Kidney (tissue), 14 donors: ENCODE data around the gene LEMD2. TPM values are rescaled to one million over a fixed set of nuclear protein-coding genes. Genes with fewer than 3 reads are reported as not detected.

Experiments used
- DNase-seq, 5 donors: peaks; one replicate each; pipeline ENCODE4 v3.0.0-alpha.2; 2013 to 2020
- FAIRE-seq: peaks from 2 replicates; lab custom pipeline; 2012; peaks lifted over from hg19 to GRCh38; lab: Jason Lieb, UNC
- H3K27ac ChIP-seq, 2 donors: one replicate each; pipeline ENCODE4 v1.7.0; 2013; ENCODE audit warnings: low read depth in 2 of 2, low read length in 2 of 2, inconsistent platforms in 1 of 2
- H3K27me3 ChIP-seq: one replicate; pipeline ENCODE4 v1.7.1; 2013; ENCODE audit warnings: low read length, inconsistent platforms; ENCODE audit not compliant: control insufficient read depth, insufficient read depth
- H3K36me3 ChIP-seq, 3 donors: one replicate each; pipeline versions ENCODE4 v1.7.0 to v1.7.1; 2013; ENCODE audit warnings: low read length in 3 of 3, control low read depth in 1 of 3, inconsistent platforms in 1 of 3; ENCODE audit not compliant: insufficient read depth in 3 of 3, control insufficient read depth in 2 of 3
- H3K4me1 ChIP-seq, 3 donors: one replicate each; pipeline versions ENCODE4 v1.7.0 to v1.7.1; 2013; ENCODE audit warnings: low read length in 3 of 3, inconsistent platforms in 1 of 3, low read depth in 1 of 3; ENCODE audit not compliant: control insufficient read depth in 2 of 3, insufficient read depth in 2 of 3
- H3K4me3 ChIP-seq, 3 donors: one replicate each; pipeline versions ENCODE4 v1.7.0 to v1.8.1; 2013; ENCODE audit warnings: low read length in 3 of 3, control low read depth in 1 of 3, inconsistent platforms in 1 of 3
- H3K9ac ChIP-seq, 3 donors: one replicate each; pipeline versions ENCODE4 v1.7.0 to v1.7.1; 2013; ENCODE audit warnings: low read length in 3 of 3, control low read depth in 1 of 3, inconsistent platforms in 1 of 3
- H3K9me3 ChIP-seq, 3 donors: one replicate each; pipeline versions ENCODE4 v1.7.0 to v1.7.1; 2013; ENCODE audit warnings: low read length in 3 of 3, control low read depth in 1 of 3, inconsistent platforms in 1 of 3; ENCODE audit not compliant: control insufficient read depth in 2 of 3, insufficient read depth in 1 of 3
- CTCF ChIP-seq: IDR thresholded peaks from 3 replicates; pipeline ENCODE4 v1.5.1; 2012; ENCODE audit warnings: mild to moderate bottlenecking, moderate library complexity, borderline replicate concordance; ENCODE audit not compliant: insufficient read depth; ENCODE audit errors: extremely low read depth
- intact Hi-C: fragments of 100-400 bp; cut with DNase I; formaldehyde crosslinking; loops from one replicate; pipeline ENCODE4 v1.11.1; 2022
- polyA plus RNA-seq: library from polyadenylated mRNA; stranded (reverse); fragments of 350-450 nt; fragmentation: Illumina TruSeq; extraction: RNeasy Lipid Tissue Mini Kit (QIAGEN cat#74804); gene quantifications from one replicate; pipeline ENCODE4 v1.2.3, GENCODE V29; 2014; ENCODE audit warnings: low read depth, low replicate concordance; ENCODE audit not compliant: insufficient read depth
- total RNA-seq: library from RNA; stranded (reverse); fragmentation: NEBNext Ultra II Directional; extraction: Animal tissue kit (Norgen Biotek cat#: 25700); gene quantifications from one replicate; pipeline ENCODE4 v1.2.1, GENCODE V29; 2021
- donor health status: control.
- donor health status: control.
- donor health status: control.
- donor health status: control.
- donor health status: control.
- donor health status: DM: yes; HTN: yes; CAD: no.
- donor health status: Normal renal cell carcinoma (clear cell type).

LEMD2 gene
- total and polyA plus RNA-seq, 2 donors from 2014 or later = 36.4 to 57.1 TPM

GRCh38 chr6:33820243-33820642 is 31.3 kb upstream of the LEMD2 start:
- no peak for FAIRE-seq
- no peak for TF ChIP-seq CTCF
- Histone ChIP-seq H3K27ac (no peak overlapping the region), H3K9me3 (no peaks in the 10 kb centered on the region), H3K4me1 (peaks cover 0 to 9% (median 3%) of the 10 kb centered on the region in 3 donors), H3K4me3 (no peak overlapping the region), H3K36me3 (no peaks in the 10 kb centered on the region), H3K9ac (no peak overlapping the region), H3K27me3 (no peaks in the 10 kb centered on the region)
- peak in 1 of 5 donors; percentile 41 for DNase-seq
- intact Hi-C loops = no loop called here

- no peak overlapping the region for H3K9ac ChIP-seq
- peaks cover 0 to 9% (median 0%) of the 10 kb centered on the region in 3 donors for H3K4me1 ChIP-seq
- intact Hi-C loops = no loop called here
- no peaks in the 10 kb centered on the region for H3K36me3 ChIP-seq
- DNase-seq (no peak), FAIRE-seq (no peak)
- H3K9me3 ChIP-seq = no peaks in the 10 kb centered on the region
- TF ChIP-seq CTCF = no peak
- no peak overlapping the region for H3K27ac ChIP-seq
- H3K4me3 ChIP-seq = no peak overlapping the region
- no peaks in the 10 kb centered on the region for H3K27me3 ChIP-seq
These were observed 30.1 kb upstream of the LEMD2 start for GRCh38 chr6:33819021-33819420.

GRCh38 chr6:33818293-33818692 is 29.4 kb upstream of the LEMD2 start:
- no peak for FAIRE-seq

More at GRCh38 chr6:33818293-33818692, 29.4 kb upstream of the LEMD2 start:
- Histone ChIP-seq H3K27ac (no peak overlapping the region), H3K9me3 (no peaks in the 10 kb centered on the region), H3K4me3 (no peak overlapping the region), H3K4me1 (peaks cover 0 to 9% (median 0%) of the 10 kb centered on the region in 3 donors), H3K36me3 (no peaks in the 10 kb centered on the region), H3K27me3 (no peaks in the 10 kb centered on the region), H3K9ac (no peak overlapping the region)
- DNase-seq = peak in 1 of 5 donors; percentile 6
- TF ChIP-seq CTCF = no peak
- intact Hi-C loops = no loop called here
